Epidermal melanocyte (primary cell): Measurements from ENCODE around the gene PARP11.

ENCODE experiments used
- DNase-seq: peaks from one replicate; pipeline ENCODE4 v3.0.0; 2011; ENCODE audit warnings: low spot score; ENCODE audit not compliant: insufficient read length

PARP11 gene

GRCh38 chr12:3772380-3772779, 100.8 kb downstream of the PARP11 start:
- DNase-seq = no peak

DNA sequence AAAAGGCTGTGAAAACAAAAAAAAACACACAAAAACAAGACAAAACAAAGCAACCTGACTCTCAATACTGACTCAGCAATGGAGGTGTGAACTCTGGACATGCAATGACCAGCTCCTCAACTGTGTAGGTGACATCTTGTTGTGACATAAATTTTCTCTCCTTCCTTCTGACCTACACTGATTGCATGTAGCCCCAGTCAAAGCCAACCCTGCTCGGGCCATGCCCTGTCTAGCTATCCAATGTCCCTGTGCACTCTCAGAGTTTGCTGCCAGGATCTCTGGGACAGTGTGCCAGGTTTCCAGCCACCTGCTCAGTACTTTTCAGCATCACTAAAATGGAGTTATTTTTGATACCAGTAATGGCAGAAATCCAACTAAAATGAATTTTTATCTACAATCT, 101.3 kb downstream of the PARP11 start:
- DNase-seq = no peak

GRCh38 chr12:3770891-3771290, 102.3 kb downstream of the PARP11 start:
- no peak for DNase-seq

DNA sequence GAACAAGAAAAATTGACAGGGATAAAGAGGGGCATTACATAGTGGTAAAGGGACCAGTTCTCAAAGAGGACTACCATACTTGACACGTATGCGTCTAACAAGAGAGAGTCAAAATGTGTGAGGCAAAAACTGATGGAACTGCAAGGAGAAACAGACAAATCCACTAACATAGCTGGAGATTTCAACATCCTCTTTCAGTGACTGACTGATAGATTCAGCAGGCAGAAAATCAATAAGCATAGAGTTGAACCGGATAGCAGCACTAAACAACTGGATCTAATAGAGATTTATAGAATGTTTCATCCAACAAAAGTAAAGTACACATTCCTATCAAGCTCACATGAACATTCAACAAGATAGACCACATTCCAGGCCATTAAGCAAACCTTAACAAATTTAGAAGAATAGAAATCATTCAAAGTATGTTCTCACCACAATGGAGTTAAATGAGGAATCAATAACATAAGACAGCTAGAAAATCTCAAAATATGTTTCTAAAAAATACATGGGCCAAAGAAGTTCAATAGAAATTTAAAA, 104.2 kb downstream of the PARP11 start:
- no peak for DNase-seq

DNA sequence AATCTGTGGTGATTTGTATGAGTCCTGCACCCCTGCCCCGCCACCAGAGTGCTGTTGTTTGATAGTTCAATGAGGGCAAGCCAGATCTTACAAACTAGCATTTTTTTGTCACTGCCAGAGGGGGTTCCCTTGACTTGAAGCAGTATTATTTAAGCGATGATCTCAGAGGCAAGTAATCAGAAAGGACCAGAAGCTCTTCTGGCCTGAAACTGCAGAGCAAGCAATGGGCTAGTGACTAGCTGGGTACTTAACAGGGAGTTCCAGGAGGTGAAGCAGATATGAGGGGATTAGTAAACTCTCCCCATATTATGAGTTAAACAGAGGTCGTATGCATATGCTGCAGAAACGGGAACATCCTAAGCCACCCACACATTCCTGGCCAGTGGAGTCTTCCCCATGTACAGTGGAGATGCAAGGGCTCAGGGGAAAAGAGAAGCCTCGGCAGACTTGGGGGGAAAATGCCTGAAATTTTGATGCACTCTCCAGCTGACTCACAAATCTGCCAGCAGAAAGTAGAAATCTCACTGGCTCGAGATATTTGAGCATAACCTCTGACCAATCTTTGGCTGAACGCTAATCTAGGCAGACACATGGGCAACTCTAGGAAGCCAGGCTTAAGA, 112.0 kb downstream of the PARP11 start:
- no peak for DNase-seq

DNA sequence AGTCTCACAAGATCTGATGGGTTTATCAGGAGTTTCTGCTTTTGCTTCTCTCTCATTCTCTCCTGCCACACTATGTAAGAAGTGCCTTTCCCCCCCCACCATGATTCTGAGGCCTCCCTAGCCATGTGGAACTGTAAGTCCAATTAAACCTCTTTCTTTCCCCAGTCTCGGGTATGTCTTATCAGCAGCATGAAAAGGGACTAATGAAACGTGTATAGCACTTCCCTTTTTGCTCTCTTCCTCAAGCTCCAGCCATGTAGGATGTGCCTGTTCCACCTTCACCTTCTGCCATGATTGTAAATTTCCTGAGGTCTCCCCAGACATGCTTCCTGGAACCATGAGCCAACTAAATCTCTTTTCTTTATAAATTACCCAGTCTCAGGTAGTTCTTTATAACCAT, 113.3 kb downstream of the PARP11 start:
- DNase-seq = no peak
